Urinary bladder (tissue), 4 donors: ENCODE results near the gene RABL6. TPM values are rescaled to one million over a fixed set of nuclear protein-coding genes. Genes with fewer than 3 reads are reported as not detected.
"Not testable (repeated sequence)": the region's sequence is repeated elsewhere in the genome, so short reads cannot be mapped to it uniquely, and the experiment has no call there.

Source experiments
- DNase-seq: peaks from one replicate; pipeline ENCODE4 v3.0.0-alpha.2; 2015; ENCODE audit errors: extremely low spot score
- H3K27ac ChIP-seq: one replicate; pipeline ENCODE4 v1.5.1; 2013; ENCODE audit warnings: low read depth, mild to moderate bottlenecking, moderate library complexity
- H3K36me3 ChIP-seq: one replicate; pipeline ENCODE4 v1.6.1; 2013; ENCODE audit warnings: mild to moderate bottlenecking, moderate library complexity; ENCODE audit not compliant: insufficient read depth
- H3K4me1 ChIP-seq: one replicate; pipeline ENCODE4 v1.6.1; 2013; ENCODE audit warnings: mild to moderate bottlenecking, moderate library complexity; ENCODE audit not compliant: insufficient read depth
- H3K4me3 ChIP-seq: one replicate; pipeline ENCODE4 v1.5.1; 2013; ENCODE audit warnings: low read depth, low read length
- WGBS: extraction: QIAGEN DNeasy Blood & Tissue Kit; methylation state at CpG from one replicate; pipeline ENCODE4 v1.1.7; 2013; 5-methylcytosine and 5-hydroxymethylcytosine counted together
- polyA plus RNA-seq: library from polyadenylated mRNA; stranded (reverse); fragments of 200-250 nt; gene quantifications from one replicate; pipeline ENCODE4 v1.2.3, GENCODE V29; 2013
- total RNA-seq: library from RNA; depleted of rRNA; stranded (reverse); fragments of >200 nt; gene quantifications from one replicate; pipeline ENCODE4 v1.2.3, GENCODE V29; 2014
- donor health status: healthy with polysubstance abuse.
- donor health status: healthy.

The RABL6 gene
- total and polyA plus RNA-seq, 2 donors, result 29.1 to 60.0 TPM

- DNase-seq, H3K27ac ChIP-seq, H3K36me3 ChIP-seq, H3K4me1 ChIP-seq, H3K4me3 ChIP-seq: not testable (repeated sequence)
- WGBS, result 83% methylated on average over 14 of the region's 14 CpGs
Observed at GRCh38 chr9:136765745-136766409, 41.9 kb upstream of the RABL6 start.

- H3K27ac ChIP-seq, H3K4me3 ChIP-seq, H3K4me1 ChIP-seq, H3K36me3 ChIP-seq, DNase-seq: not testable (repeated sequence)
- WGBS, result 52% methylated on average over 18 of the region's 18 CpGs
Observed at GRCh38 chr9:136766410-136767120, 41.2 kb upstream of the RABL6 start.

GRCh38 chr9:136769710-136770191, 38.0 kb upstream of the RABL6 start:
- Histone ChIP-seq H3K4me1 (no peaks in the 10 kb centered on the region), H3K36me3 (no peaks in the 10 kb centered on the region), H3K27ac (no peak overlapping the region), H3K4me3 (no peak overlapping the region)
- whole genome bisulfite sequencing, result 9% methylated on average over 16 of the region's 16 CpGs
- no peak for DNase-seq

- Histone ChIP-seq H3K4me3 (no peak overlapping the region), H3K27ac (no peak overlapping the region), H3K4me1 (no peaks in the 10 kb centered on the region), H3K36me3 (no peaks in the 10 kb centered on the region)
- 61% methylated on average over 3 of the region's 3 CpGs for WGBS
- no peak for DNase-seq
Observed at GRCh38 chr9:136771907-136772415, 35.8 kb upstream of the RABL6 start.

GRCh38 chr9:136773386-136774044, 34.2 kb upstream of the RABL6 start:
- no peaks in the 10 kb centered on the region for H3K4me1 ChIP-seq
- H3K27ac ChIP-seq, result no peak overlapping the region
- WGBS, result 84% methylated on average over 7 of the region's 7 CpGs
- DNase-seq, result no peak
- no peaks in the 10 kb centered on the region for H3K36me3 ChIP-seq
- H3K4me3 ChIP-seq, result no peak overlapping the region

- Histone ChIP-seq H3K27ac (no peak overlapping the region), H3K4me3 (no peak overlapping the region), H3K4me1 (no peaks in the 10 kb centered on the region), H3K36me3 (no peaks in the 10 kb centered on the region)
- 89% methylated on average over 12 of the region's 12 CpGs for WGBS
- no peak for DNase-seq
Observed at GRCh38 chr9:136774416-136775045, 33.2 kb upstream of the RABL6 start.

GRCh38 chr9:136775191-136775590, 32.6 kb upstream of the RABL6 start:
- 70% methylated on average over 6 of the region's 6 CpGs for WGBS
- no peak for DNase-seq
- no peak overlapping the region for H3K27ac ChIP-seq
- no peaks in the 10 kb centered on the region for H3K36me3 ChIP-seq
- no peaks in the 10 kb centered on the region for H3K4me1 ChIP-seq
- no peak overlapping the region for H3K4me3 ChIP-seq

- Histone ChIP-seq H3K4me1 (no peaks in the 10 kb centered on the region), H3K27ac (no peak overlapping the region), H3K4me3 (no peak overlapping the region), H3K36me3 (no peaks in the 10 kb centered on the region)
- DNase-seq, result no peak
- 55% methylated on average over 7 of the region's 7 CpGs for WGBS
Observed at GRCh38 chr9:136776947-136777346, 30.8 kb upstream of the RABL6 start.

- Histone ChIP-seq H3K27ac (no peak overlapping the region), H3K4me3 (no peak overlapping the region), H3K36me3 (no peaks in the 10 kb centered on the region), H3K4me1 (no peaks in the 10 kb centered on the region)
- WGBS, result 80% methylated on average over 14 of the region's 14 CpGs
- no peak for DNase-seq
Observed at GRCh38 chr9:136777359-136777758, 30.4 kb upstream of the RABL6 start.

GRCh38 chr9:136779808-136780207, 27.9 kb upstream of the RABL6 start:
- no peak for DNase-seq
- no peak overlapping the region for H3K4me3 ChIP-seq
- 64% methylated on average over 5 of the region's 5 CpGs for WGBS

GRCh38 chr9:136782452-136782851, 25.3 kb upstream of the RABL6 start:
- Histone ChIP-seq H3K27ac (no peak overlapping the region), H3K4me3 (no peak overlapping the region), H3K36me3 (no peaks in the 10 kb centered on the region), H3K4me1 (no peaks in the 10 kb centered on the region)
- DNase-seq, result no peak
- WGBS, result 96% methylated on average over 3 of the region's 3 CpGs

More at GRCh38 chr9:136779808-136780207, 27.9 kb upstream of the RABL6 start:
- Histone ChIP-seq H3K27ac (no peak overlapping the region), H3K4me1 (no peaks in the 10 kb centered on the region), H3K36me3 (no peaks in the 10 kb centered on the region)

GRCh38 chr9:136784249-136784996, 23.3 kb upstream of the RABL6 start:
- no peaks in the 10 kb centered on the region for H3K4me1 ChIP-seq
- no peaks in the 10 kb centered on the region for H3K36me3 ChIP-seq
- H3K27ac ChIP-seq, result no peak overlapping the region
- H3K4me3 ChIP-seq, result no peak overlapping the region
- no peak for DNase-seq
- WGBS, result 42% methylated on average over 9 of the region's 9 CpGs

- 85% methylated on average over 6 of the region's 6 CpGs for WGBS
- H3K4me1 ChIP-seq, result no peaks in the 10 kb centered on the region
- no peak for DNase-seq
- H3K4me3 ChIP-seq, result no peak overlapping the region
- H3K27ac ChIP-seq, result no peak overlapping the region
- no peaks in the 10 kb centered on the region for H3K36me3 ChIP-seq
Observed at GRCh38 chr9:136784997-136785361, 22.8 kb upstream of the RABL6 start.
